ENCODE results near the gene SOX18. TPM values are rescaled to one million over a fixed set of nuclear protein-coding genes. Genes with fewer than 3 reads are reported as not detected.

The SOX18 gene
- total and polyA plus RNA-seq, 2 donors = 0.66 to 17.2 TPM

DNA sequence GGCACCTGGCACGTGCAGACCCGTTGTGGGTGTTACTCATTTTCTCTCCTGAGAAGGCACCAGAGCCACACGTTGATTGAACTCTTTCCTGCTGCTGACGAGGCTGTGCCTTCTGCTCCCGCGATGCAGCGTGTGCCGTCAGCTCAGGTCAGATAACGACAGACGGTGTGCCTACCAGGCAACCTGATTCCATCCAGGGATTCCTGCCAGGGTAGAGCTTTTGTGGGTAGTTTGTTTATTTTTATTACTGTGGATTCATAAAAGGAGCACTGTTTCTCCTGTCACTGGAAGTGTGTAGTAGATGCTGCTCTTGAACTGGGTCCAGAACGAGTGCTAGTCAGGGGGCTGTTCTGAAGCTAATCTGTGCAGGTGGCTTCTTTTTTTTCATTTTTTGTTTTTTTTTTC is 47.8 kb downstream of the SOX18 start:
- Histone ChIP-seq H3K36me3 (ENCODE audit: control insufficient read depth in 2 of 2, insufficient read depth in 2 of 2, low read length in 1 of 2) (peaks cover 74 to 82% of the 10 kb centered on the region in 2 donors), H3K27ac (ENCODE audit: low read depth in 1 of 2, low read length in 1 of 2) (peak overlapping the region in 1 of 2 donors; percentile 31), H3K9me3 (ENCODE audit: control insufficient read depth in 2 of 2, insufficient read depth in 1 of 2, low read length in 1 of 2) (no peaks in the 10 kb centered on the region), H3K4me1 (ENCODE audit: control insufficient read depth in 2 of 2, insufficient read depth in 2 of 2, low read length in 2 of 2) (no peaks in the 10 kb centered on the region), H3K4me3 (ENCODE audit: low read length in 2 of 2) (no peak overlapping the region), H3K27me3 (ENCODE audit: control insufficient read depth in 2 of 2, insufficient read depth in 1 of 2, low read length in 1 of 2) (no peaks in the 10 kb centered on the region)
- WGBS = 88% methylated on average over 11 of the region's 11 CpGs
- no peak for DNase-seq (ENCODE audit: low read depth in 6 of 9, low spot score in 9 of 9)

DNA sequence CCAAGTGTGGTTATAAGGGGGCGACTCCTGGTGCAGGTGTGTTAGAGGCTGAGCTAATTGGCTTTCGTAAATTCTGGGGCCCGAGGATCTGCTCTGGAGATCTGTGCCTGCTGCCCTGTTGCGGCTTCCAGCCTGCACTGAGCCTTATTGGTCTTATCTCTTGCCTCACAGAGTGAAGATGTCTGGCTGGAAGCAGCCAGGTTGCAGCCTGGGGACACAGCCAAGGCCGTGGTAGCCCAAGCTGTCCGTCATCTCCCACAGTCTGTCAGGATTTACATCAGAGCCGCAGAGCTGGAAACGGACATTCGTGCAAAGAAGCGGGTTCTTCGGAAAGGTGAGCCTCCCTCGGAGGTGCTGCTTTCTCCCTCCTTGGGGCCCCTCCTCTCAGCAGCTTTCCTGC is 48.5 kb downstream of the SOX18 start:
- Histone ChIP-seq H3K4me3 (ENCODE audit: low read length in 2 of 2) (no peak overlapping the region), H3K36me3 (ENCODE audit: control insufficient read depth in 2 of 2, insufficient read depth in 2 of 2, low read length in 1 of 2) (peaks cover 77 to 84% of the 10 kb centered on the region in 2 donors), H3K27ac (ENCODE audit: low read depth in 1 of 2, low read length in 1 of 2) (no peak overlapping the region), H3K9me3 (ENCODE audit: control insufficient read depth in 2 of 2, insufficient read depth in 1 of 2, low read length in 1 of 2) (no peaks in the 10 kb centered on the region), H3K27me3 (ENCODE audit: control insufficient read depth in 2 of 2, insufficient read depth in 1 of 2, low read length in 1 of 2) (no peaks in the 10 kb centered on the region), H3K4me1 (ENCODE audit: control insufficient read depth in 2 of 2, insufficient read depth in 2 of 2, low read length in 2 of 2) (no peaks in the 10 kb centered on the region)
- WGBS = 95% methylated on average over 12 of the region's 12 CpGs
- no peak for DNase-seq (ENCODE audit: low read depth in 6 of 9, low spot score in 9 of 9)

Other genes starting within 250 kb of the SOX18 start
- gene ZBTB46, start 218.4 kb downstream of the SOX18 start, total RNA-seq = 5.8 TPM
- gene ZBTB46, start 218.4 kb downstream of the SOX18 start, polyA plus RNA-seq = 3.7 TPM
- not detected for gene ABHD16B, start 188.1 kb downstream of the SOX18 start, total RNA-seq
- gene ABHD16B, start 188.1 kb downstream of the SOX18 start, polyA plus RNA-seq = 0.57 TPM
- 37.9 TPM for gene TPD52L2, start 184.4 kb downstream of the SOX18 start, total RNA-seq
- 73.2 TPM for gene TPD52L2, start 184.4 kb downstream of the SOX18 start, polyA plus RNA-seq
- 26.1 TPM for gene DNAJC5, start 154.5 kb downstream of the SOX18 start, total RNA-seq
- 23.3 TPM for gene DNAJC5, start 154.5 kb downstream of the SOX18 start, polyA plus RNA-seq
- 21.2 TPM for gene UCKL1, start 93.2 kb downstream of the SOX18 start, total RNA-seq
- gene UCKL1, start 93.2 kb downstream of the SOX18 start, polyA plus RNA-seq = 51.8 TPM
- gene ZNF512B, start 79.7 kb downstream of the SOX18 start, total RNA-seq = 10.0 TPM
- gene ZNF512B, start 79.7 kb downstream of the SOX18 start, polyA plus RNA-seq = 13.4 TPM
- gene SAMD10, start 70.0 kb downstream of the SOX18 start, total RNA-seq = 3.4 TPM
- 10.5 TPM for gene SAMD10, start 70.0 kb downstream of the SOX18 start, polyA plus RNA-seq
- gene PRPF6, start 68.5 kb downstream of the SOX18 start, total RNA-seq = 45.1 TPM
- 56.1 TPM for gene PRPF6, start 68.5 kb downstream of the SOX18 start, polyA plus RNA-seq
- 17.0 TPM for gene C20orf204, start 13.5 kb downstream of the SOX18 start, total RNA-seq
- gene C20orf204, start 13.5 kb downstream of the SOX18 start, polyA plus RNA-seq = 8.2 TPM
- gene TCEA2, start 13.6 kb upstream of the SOX18 start, total RNA-seq = 24.6 TPM
- 53.2 TPM for gene TCEA2, start 13.6 kb upstream of the SOX18 start, polyA plus RNA-seq
- 42.8 TPM for gene RGS19, start 29.9 kb upstream of the SOX18 start, total RNA-seq
- 27.2 TPM for gene RGS19, start 29.9 kb upstream of the SOX18 start, polyA plus RNA-seq
- 1.4 TPM for gene OPRL1, start 30.4 kb upstream of the SOX18 start, total RNA-seq
- gene OPRL1, start 30.4 kb upstream of the SOX18 start, polyA plus RNA-seq = 1.1 TPM
- 0.80 TPM for gene LKAAEAR1, start 34.8 kb upstream of the SOX18 start, total RNA-seq
- 0.14 TPM for gene LKAAEAR1, start 34.8 kb upstream of the SOX18 start, polyA plus RNA-seq
- gene NPBWR2, start 57.9 kb upstream of the SOX18 start, total RNA-seq = not detected
- gene NPBWR2, start 57.9 kb upstream of the SOX18 start, polyA plus RNA-seq = 0.02 TPM
- gene MYT1, start 114.8 kb upstream of the SOX18 start, total RNA-seq = 0.19 TPM
- 0.25 TPM for gene MYT1, start 114.8 kb upstream of the SOX18 start, polyA plus RNA-seq
- 40.6 TPM for gene PCMTD2, start 206.1 kb upstream of the SOX18 start, total RNA-seq
- gene PCMTD2, start 206.1 kb upstream of the SOX18 start, polyA plus RNA-seq = 123 TPM